Measurements from ENCODE around the gene DCDC2C. TPM values are rescaled to one million over a fixed set of nuclear protein-coding genes. Genes with fewer than 3 reads are reported as not detected.

DCDC2C gene
- total and polyA plus RNA-seq, 2 experiments from 2014 or later: not detected

GRCh38 chr2:3741867-3742602, 38.7 kb downstream of the DCDC2C start:
- no peak overlapping the region for H3K27ac ChIP-seq
- H3K9me3 ChIP-seq (ENCODE audit: low read depth): no peaks in the 10 kb centered on the region
- no peaks in the 10 kb centered on the region for H3K36me3 ChIP-seq (ENCODE audit: low read depth)
- H3K79me2 ChIP-seq (ENCODE audit: insufficient read depth): no peaks in the 10 kb centered on the region
- 71 to 80% methylated on average over 13 of the region's 13 CpGs for WGBS, 2 experiments (ENCODE audit: low coverage in 1 of 2, low lambda C conversion rate in 2 of 2, missing lambda C conversion rate in 2 of 2)
- H3K9me2 ChIP-seq (ENCODE audit: insufficient read depth): no peaks in the 10 kb centered on the region
- no peaks in the 10 kb centered on the region for H3K4me1 ChIP-seq (ENCODE audit: insufficient read depth)
- in situ Hi-C loops (cut with MboI): no loop called here
- no peaks in the 10 kb centered on the region for H3F3A ChIP-seq (ENCODE audit: insufficient read depth)
- H4K20me1 ChIP-seq (ENCODE audit: insufficient read depth): no peaks in the 10 kb centered on the region
- H2AFZ ChIP-seq: no peak overlapping the region
- peaks cover 23% of the 10 kb centered on the region for H3K27me3 ChIP-seq (replicated peaks; ENCODE audit: insufficient read depth)
- no peak overlapping the region for H3K4me3 ChIP-seq
- H3K4me2 ChIP-seq (ENCODE audit: unreplicated experiment): no peak overlapping the region
- no peak overlapping the region for H3K9ac ChIP-seq
- no peak for TF ChIP-seq EZH2phosphoT487 (IDR thresholded peaks at IDR 0.05; ENCODE audit: insufficient read depth, low read depth)
- no peak for TF ChIP-seq EZH2 (IDR thresholded peaks at IDR 0.05; ENCODE audit: insufficient read depth, poor library complexity, severe bottlenecking)
- no peak for DNase-seq

- in situ Hi-C loops (cut with MboI): no loop called here
- H3K36me3 ChIP-seq (ENCODE audit: low read depth): no peaks in the 10 kb centered on the region
- H3K4me1 ChIP-seq (ENCODE audit: insufficient read depth): no peaks in the 10 kb centered on the region
- H3K27me3 ChIP-seq (replicated peaks; ENCODE audit: insufficient read depth): 0 out of 2 replicates have a peak, but pooled peaks cover 14% of the 10 kb centered on the region
- TF ChIP-seq EZH2 (IDR thresholded peaks at IDR 0.05; ENCODE audit: insufficient read depth, poor library complexity, severe bottlenecking) (no peak), EZH2phosphoT487 (IDR thresholded peaks at IDR 0.05; ENCODE audit: insufficient read depth, low read depth) (no peak)
- no peaks in the 10 kb centered on the region for H4K20me1 ChIP-seq (ENCODE audit: insufficient read depth)
- no peak overlapping the region for H3K9ac ChIP-seq
- H3F3A ChIP-seq (ENCODE audit: insufficient read depth): no peaks in the 10 kb centered on the region
- no peak for DNase-seq
- H3K9me2 ChIP-seq (ENCODE audit: insufficient read depth): no peaks in the 10 kb centered on the region
- no peaks in the 10 kb centered on the region for H3K79me2 ChIP-seq (ENCODE audit: insufficient read depth)
- no peak overlapping the region for H3K27ac ChIP-seq
- 35 to 37% methylated on average over 5 of the region's 5 CpGs for WGBS, 2 experiments (ENCODE audit: low coverage in 1 of 2, low lambda C conversion rate in 2 of 2, missing lambda C conversion rate in 2 of 2)
- no peaks in the 10 kb centered on the region for H3K9me3 ChIP-seq (ENCODE audit: low read depth)
- H3K4me3 ChIP-seq: no peak overlapping the region
- no peak overlapping the region for H2AFZ ChIP-seq
- no peak overlapping the region for H3K4me2 ChIP-seq (ENCODE audit: unreplicated experiment)
These were observed 39.6 kb downstream of the DCDC2C start for GRCh38 chr2:3742743-3743508.

- no peaks in the 10 kb centered on the region for H3K36me3 ChIP-seq (ENCODE audit: low read depth)
- TF ChIP-seq EZH2phosphoT487 (IDR thresholded peaks at IDR 0.05; ENCODE audit: insufficient read depth, low read depth) (no peak), EZH2 (IDR thresholded peaks at IDR 0.05; ENCODE audit: insufficient read depth, poor library complexity, severe bottlenecking) (no peak)
- H3K27me3 ChIP-seq (replicated peaks; ENCODE audit: insufficient read depth): peaks cover 12% of the 10 kb centered on the region; the same call in 1 of the 2 replicates
- H3K4me2 ChIP-seq (ENCODE audit: unreplicated experiment): no peak overlapping the region
- no peaks in the 10 kb centered on the region for H4K20me1 ChIP-seq (ENCODE audit: insufficient read depth)
- no peak overlapping the region for H3K9ac ChIP-seq
- no peaks in the 10 kb centered on the region for H3K9me2 ChIP-seq (ENCODE audit: insufficient read depth)
- no peak overlapping the region for H3K4me3 ChIP-seq
- no peaks in the 10 kb centered on the region for H3K9me3 ChIP-seq (ENCODE audit: low read depth)
- H2AFZ ChIP-seq: no peak overlapping the region
- H3K27ac ChIP-seq: no peak overlapping the region
- H3K4me1 ChIP-seq (ENCODE audit: insufficient read depth): no peaks in the 10 kb centered on the region
- in situ Hi-C loops (cut with MboI): no loop called here
- DNase-seq: no peak
- 58 to 63% methylated on average over 12 of the region's 12 CpGs for WGBS, 2 experiments (ENCODE audit: low coverage in 1 of 2, low lambda C conversion rate in 2 of 2, missing lambda C conversion rate in 2 of 2)
- H3K79me2 ChIP-seq (ENCODE audit: insufficient read depth): no peaks in the 10 kb centered on the region
- no peaks in the 10 kb centered on the region for H3F3A ChIP-seq (ENCODE audit: insufficient read depth)
These were observed 40.7 kb downstream of the DCDC2C start for GRCh38 chr2:3743951-3744555.

- in situ Hi-C loops (cut with MboI): no loop called here
- Histone ChIP-seq H3F3A (ENCODE audit: insufficient read depth) (no peaks in the 10 kb centered on the region), H3K4me3 (no peak overlapping the region), H3K9me3 (ENCODE audit: low read depth) (no peaks in the 10 kb centered on the region), H3K4me1 (ENCODE audit: insufficient read depth) (no peaks in the 10 kb centered on the region), H3K27ac (no peak overlapping the region), H3K9me2 (ENCODE audit: insufficient read depth) (no peaks in the 10 kb centered on the region), H3K27me3 (replicated peaks; ENCODE audit: insufficient read depth) (peaks cover 4% of the 10 kb centered on the region; the same call in 1 of the 2 replicates), H3K4me2 (ENCODE audit: unreplicated experiment) (no peak overlapping the region), H4K20me1 (ENCODE audit: insufficient read depth) (no peaks in the 10 kb centered on the region), H3K9ac (no peak overlapping the region), H3K36me3 (ENCODE audit: low read depth) (no peaks in the 10 kb centered on the region), H3K79me2 (ENCODE audit: insufficient read depth) (no peaks in the 10 kb centered on the region), H2AFZ (no peak overlapping the region)
- TF ChIP-seq EZH2 (IDR thresholded peaks at IDR 0.05; ENCODE audit: insufficient read depth, poor library complexity, severe bottlenecking): no peak
- TF ChIP-seq EZH2phosphoT487 (IDR thresholded peaks at IDR 0.05; ENCODE audit: insufficient read depth, low read depth): no peak
- no peak for DNase-seq
- WGBS, 2 experiments (ENCODE audit: low coverage in 1 of 2, low lambda C conversion rate in 2 of 2, missing lambda C conversion rate in 2 of 2): 41 to 44% methylated on average over 12 of the region's 12 CpGs
These were observed 42.5 kb downstream of the DCDC2C start for GRCh38 chr2:3745920-3746319.
